HG03045 (cell line): ENCODE results near the gene GRHL1.

Source experiments
- ATAC-seq: cut with Tn5 transposase; IDR thresholded peaks from one replicate; pipeline ENCODE4 v1.9.1; 2021; ENCODE audit warnings: mild to moderate bottlenecking, moderate library complexity; ENCODE audit not compliant: unreplicated experiment

GRHL1 gene

GRCh38 chr2:10036095-10036884 is 84.8 kb downstream of the GRHL1 start:
- ATAC-seq: no peak

GRCh38 chr2:10038123-10038522 is 86.6 kb downstream of the GRHL1 start:
- ATAC-seq: no peak

- ATAC-seq: no peak
Measured at GRCh38 chr2:10038716-10039115, 87.2 kb downstream of the GRHL1 start.

GRCh38 chr2:10039658-10040410 is 88.3 kb downstream of the GRHL1 start:
- ATAC-seq: no peak

- ATAC-seq: no peak
Measured at GRCh38 chr2:10041711-10042110, 90.2 kb downstream of the GRHL1 start.

- ATAC-seq: no peak
Measured at GRCh38 chr2:10042301-10043161, 91.0 kb downstream of the GRHL1 start.

- peak; percentile 78 for ATAC-seq
Measured at GRCh38 chr2:10043256-10043905, 91.9 kb downstream of the GRHL1 start, which contains the start of gene KLF11. KLF11 (plus strand) TSS chr2:10043550; CDS start chr2:10043717, 167 bp downstream.

- peak; percentile 50 for ATAC-seq
Measured at GRCh38 chr2:10043906-10044601, 92.6 kb downstream of the GRHL1 start.

GRCh38 chr2:10045561-10046355 is 94.3 kb downstream of the GRHL1 start:
- ATAC-seq: no peak

GRCh38 chr2:10046931-10047330 is 95.4 kb downstream of the GRHL1 start:
- no peak for ATAC-seq

- ATAC-seq: no peak
Measured at GRCh38 chr2:10047616-10048500, 96.4 kb downstream of the GRHL1 start.

GRCh38 chr2:10048501-10049171 is 97.1 kb downstream of the GRHL1 start:
- no peak for ATAC-seq
